Effector memory CD4-positive, alpha-beta T cell (primary cell): ENCODE results near the gene NOS3.

Experiments used
- DNase-seq, 3 donors: peaks; one replicate each; pipeline ENCODE4 v3.0.0-alpha.2; 2020
- H3K27ac ChIP-seq: 2 replicates; pipeline ENCODE4 v1.7.0; 2013; ENCODE audit warnings: mild to moderate bottlenecking, low read length, moderate library complexity; ENCODE audit not compliant: insufficient read depth, poor library complexity, severe bottlenecking
- H3K27me3 ChIP-seq: replicated peaks from 2 replicates; pipeline ENCODE4 v1.7.0; 2013; ENCODE audit warnings: mild to moderate bottlenecking, low read length; ENCODE audit not compliant: insufficient read depth, control insufficient read depth, poor library complexity, severe bottlenecking
- H3K36me3 ChIP-seq: 2 replicates; pipeline ENCODE4 v1.7.0; 2013; ENCODE audit warnings: mild to moderate bottlenecking, low read length, moderate library complexity; ENCODE audit not compliant: control insufficient read depth, insufficient read depth
- H3K4me1 ChIP-seq: 2 replicates; pipeline ENCODE4 v1.7.0; 2013; ENCODE audit warnings: low read length, mild to moderate bottlenecking; ENCODE audit not compliant: control insufficient read depth, insufficient read depth, poor library complexity, severe bottlenecking
- H3K4me3 ChIP-seq: 2 replicates; pipeline ENCODE4 v1.7.0; 2013; ENCODE audit warnings: low read length, low read depth, mild to moderate bottlenecking; ENCODE audit not compliant: insufficient read depth, poor library complexity, severe bottlenecking
- H3K9me3 ChIP-seq: 2 replicates; pipeline ENCODE4 v1.7.0; 2013; ENCODE audit warnings: mild to moderate bottlenecking, low read length, moderate library complexity; ENCODE audit not compliant: control insufficient read depth

Gene NOS3

DNA sequence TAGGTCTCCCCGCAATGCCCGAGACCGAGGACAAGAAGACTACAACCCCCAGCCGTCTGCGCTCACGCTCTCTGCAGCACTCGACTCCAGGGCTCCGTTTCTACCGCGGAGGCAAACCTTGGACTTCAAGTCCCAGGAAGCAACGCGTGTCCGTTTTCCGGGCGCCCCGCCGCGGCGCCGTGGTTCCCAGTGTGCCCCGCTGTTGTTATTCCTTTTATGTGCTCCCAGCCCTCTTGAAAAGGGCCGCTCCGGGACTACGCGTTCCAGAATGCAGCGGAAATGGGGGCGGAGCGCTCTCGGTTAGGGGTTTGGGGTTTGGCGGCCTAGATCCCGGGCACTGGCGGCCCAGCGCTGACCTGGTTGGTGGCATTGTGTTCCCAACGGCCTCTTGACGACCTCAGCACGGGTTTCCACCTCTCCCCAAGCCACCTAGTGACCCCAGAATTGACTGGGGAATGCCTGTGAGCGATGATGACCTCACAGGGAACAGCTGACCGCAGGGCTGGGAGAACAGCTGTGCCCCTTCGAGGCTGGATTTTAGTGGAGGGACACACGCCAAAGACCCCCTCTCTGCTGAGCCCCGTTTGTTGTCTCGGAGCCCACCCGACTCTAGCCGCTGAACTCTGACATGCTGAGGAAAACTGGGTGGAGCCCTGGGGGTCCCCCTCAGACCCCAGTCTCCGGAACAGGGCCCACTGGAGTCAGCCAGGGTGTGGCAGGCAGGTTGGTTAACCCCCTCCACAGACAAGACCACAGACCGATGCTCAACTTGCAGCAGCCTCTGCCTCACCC, 67.4 kb downstream of the NOS3 start:
- peaks cover 3% of the 10 kb centered on the region for H3K36me3 ChIP-seq
- no peaks in the 10 kb centered on the region for H3K9me3 ChIP-seq
- H3K27me3 ChIP-seq, result no peaks in the 10 kb centered on the region
- H3K4me3 ChIP-seq, result peak overlapping the region; percentile 66
- DNase-seq, result peak; percentile 92 to 97 (median 97)
- peaks cover 29% of the 10 kb centered on the region for H3K4me1 ChIP-seq
- H3K27ac ChIP-seq, result peak overlapping the region; percentile 77

DNA sequence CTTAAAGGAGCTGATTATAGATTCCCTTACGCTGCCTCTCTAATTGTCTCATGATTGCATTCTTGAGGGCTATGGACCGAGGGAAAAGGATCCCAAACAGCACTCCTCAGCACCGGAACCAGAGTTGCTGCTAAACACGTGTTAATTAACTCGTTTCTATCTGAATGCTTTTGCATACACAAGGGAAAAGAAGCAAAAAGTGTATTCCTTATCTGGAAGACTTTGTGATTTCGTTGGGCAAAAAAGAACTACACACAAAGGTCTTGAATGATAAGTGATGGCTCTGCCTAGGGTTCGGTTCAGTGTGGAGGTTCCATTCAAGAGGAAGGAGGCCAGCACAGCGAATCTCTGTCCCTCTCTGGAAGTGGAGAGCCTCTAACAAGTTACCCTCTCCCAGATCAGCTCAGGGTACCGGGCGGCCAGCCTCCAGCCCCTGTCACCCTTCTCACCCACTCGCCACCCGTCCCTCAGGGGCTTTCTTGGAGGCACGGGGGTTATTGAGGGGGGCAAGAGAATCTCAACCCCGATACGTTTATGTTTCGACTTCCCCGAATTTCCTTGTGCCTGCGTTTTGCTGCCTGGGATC, 68.1 kb downstream of the NOS3 start:
- Histone ChIP-seq H3K27ac (peak overlapping the region; percentile 77), H3K4me1 (peaks cover 29% of the 10 kb centered on the region)
- DNase-seq, result no peak

DNA sequence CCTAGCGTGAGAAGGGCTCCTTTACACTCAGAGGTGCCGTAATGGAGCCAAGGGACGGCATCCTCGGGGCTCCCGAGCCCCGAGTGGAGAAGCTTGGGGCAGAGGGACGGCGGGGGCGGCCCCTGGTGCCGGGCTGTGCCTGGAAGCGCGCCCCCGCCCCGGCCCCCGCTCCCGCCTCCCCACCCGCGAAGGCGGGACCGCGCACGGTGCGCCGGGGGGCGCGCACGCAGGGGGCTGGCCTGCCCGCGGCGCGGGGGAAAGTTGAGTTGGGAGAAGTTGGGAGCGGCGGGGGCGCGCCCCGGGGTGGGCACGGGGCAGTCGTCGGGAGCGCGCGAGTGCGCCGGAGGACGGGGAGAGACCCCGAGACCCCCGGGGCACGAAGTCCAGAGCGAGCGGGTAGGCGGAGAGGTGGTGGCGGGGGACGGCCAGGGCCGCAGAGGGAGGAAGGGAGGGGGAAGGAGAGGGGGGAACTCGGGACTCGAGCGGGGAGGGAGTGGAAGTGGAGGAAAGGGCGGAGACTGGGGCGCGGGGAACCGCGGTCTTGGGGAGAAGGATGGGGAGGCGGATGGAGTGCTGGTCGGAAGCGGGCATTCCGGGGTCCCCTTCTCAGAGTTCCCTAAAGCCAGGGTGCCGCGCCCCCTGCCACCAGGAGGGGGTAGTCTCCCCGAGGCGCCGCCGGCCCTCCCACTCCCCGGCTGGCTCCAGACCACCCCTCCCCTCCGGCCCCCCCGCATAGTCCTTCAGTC, 68.7 kb downstream of the NOS3 start, which contains the start of gene SLC4A2:
Gene SLC4A2 (plus strand): TSS at position 223 of the 746 bp plus-strand sequence. CDS start 2,399 bp downstream, outside the sequence.
- peaks cover 29% of the 10 kb centered on the region for H3K4me1 ChIP-seq
- peak within 1 kb of the TSS; percentile 66 for H3K4me3 ChIP-seq
- no peaks in the 10 kb centered on the region for H3K27me3 ChIP-seq
- peak; percentile 32 to 56 (median 53) for DNase-seq
- peaks cover 10% of the 10 kb centered on the region for H3K36me3 ChIP-seq
- no peaks in the 10 kb centered on the region for H3K9me3 ChIP-seq
- peak within 1 kb of the TSS; percentile 77 for H3K27ac ChIP-seq

More for the DNA sequence above, 68.1 kb downstream of the NOS3 start:
- peak overlapping the region; percentile 66 for H3K4me3 ChIP-seq
- H3K36me3 ChIP-seq, result peaks cover 5% of the 10 kb centered on the region
- no peaks in the 10 kb centered on the region for H3K9me3 ChIP-seq
- no peaks in the 10 kb centered on the region for H3K27me3 ChIP-seq

DNA sequence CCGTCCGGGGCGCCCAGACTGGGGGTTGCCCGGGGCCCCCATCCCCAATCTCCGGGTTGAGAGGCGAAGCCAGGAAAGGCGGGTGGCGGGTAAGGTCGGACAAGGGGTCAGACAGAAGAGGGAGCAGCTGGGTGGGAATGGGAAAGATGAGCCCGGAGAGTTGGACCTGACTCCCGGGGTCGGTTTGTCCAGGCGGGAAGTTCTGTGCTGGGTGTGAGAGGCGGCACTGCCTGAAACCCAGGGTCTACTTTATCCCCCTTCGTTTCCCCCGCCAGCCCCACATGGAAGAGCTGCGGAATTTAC, 69.2 kb downstream of the NOS3 start:
- Histone ChIP-seq H3K9me3 (no peaks in the 10 kb centered on the region), H3K4me1 (peaks cover 29% of the 10 kb centered on the region), H3K36me3 (peaks cover 16% of the 10 kb centered on the region), H3K27ac (peak overlapping the region; percentile 77), H3K4me3 (peak overlapping the region; percentile 66), H3K27me3 (no peaks in the 10 kb centered on the region)
- no peak for DNase-seq

DNA sequence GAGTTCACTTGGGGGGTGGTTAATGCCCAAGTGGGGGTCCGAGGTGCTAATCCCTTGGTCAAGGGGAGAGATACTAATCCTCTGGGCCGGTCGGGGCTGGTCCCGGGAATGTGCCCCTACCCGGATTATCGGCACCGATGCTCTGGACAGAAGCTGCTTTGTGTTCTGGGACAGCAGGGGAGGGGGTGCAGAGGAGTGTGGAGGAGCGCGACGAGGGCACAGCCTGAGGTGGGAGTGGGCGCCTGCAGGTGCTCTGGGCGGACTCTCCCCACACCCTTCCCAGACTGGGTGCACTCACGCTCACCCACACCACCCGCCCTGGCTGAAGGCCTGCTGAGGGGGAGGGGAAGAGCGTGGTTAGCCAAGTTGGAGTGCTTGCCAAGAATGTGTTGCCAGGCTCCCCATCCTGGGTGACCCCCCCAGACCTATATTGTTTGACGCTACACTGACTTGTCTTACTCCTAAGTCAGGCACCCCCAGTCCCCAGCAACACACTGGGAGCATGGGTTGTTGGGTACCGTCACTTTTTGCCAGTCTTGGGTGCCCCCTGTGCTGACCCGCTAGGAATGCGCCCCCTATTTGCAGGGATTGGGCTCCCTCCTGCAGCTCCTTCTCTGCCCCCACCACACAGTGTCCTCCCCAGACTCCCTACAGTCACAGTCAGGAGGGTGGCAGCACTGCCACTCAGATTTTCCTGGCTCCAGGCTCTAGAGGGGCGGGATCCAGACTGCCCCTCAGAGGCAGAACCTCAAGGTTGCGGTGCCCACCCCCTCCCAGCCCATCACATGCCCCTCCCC, 69.8 kb downstream of the NOS3 start:
- H3K4me1 ChIP-seq, result peaks cover 29% of the 10 kb centered on the region
- H3K27ac ChIP-seq, result peak overlapping the region; percentile 19
- H3K27me3 ChIP-seq, result no peaks in the 10 kb centered on the region
- H3K4me3 ChIP-seq, result peak overlapping the region; percentile 66
- no peaks in the 10 kb centered on the region for H3K9me3 ChIP-seq
- no peak for DNase-seq
- peaks cover 19% of the 10 kb centered on the region for H3K36me3 ChIP-seq

DNA sequence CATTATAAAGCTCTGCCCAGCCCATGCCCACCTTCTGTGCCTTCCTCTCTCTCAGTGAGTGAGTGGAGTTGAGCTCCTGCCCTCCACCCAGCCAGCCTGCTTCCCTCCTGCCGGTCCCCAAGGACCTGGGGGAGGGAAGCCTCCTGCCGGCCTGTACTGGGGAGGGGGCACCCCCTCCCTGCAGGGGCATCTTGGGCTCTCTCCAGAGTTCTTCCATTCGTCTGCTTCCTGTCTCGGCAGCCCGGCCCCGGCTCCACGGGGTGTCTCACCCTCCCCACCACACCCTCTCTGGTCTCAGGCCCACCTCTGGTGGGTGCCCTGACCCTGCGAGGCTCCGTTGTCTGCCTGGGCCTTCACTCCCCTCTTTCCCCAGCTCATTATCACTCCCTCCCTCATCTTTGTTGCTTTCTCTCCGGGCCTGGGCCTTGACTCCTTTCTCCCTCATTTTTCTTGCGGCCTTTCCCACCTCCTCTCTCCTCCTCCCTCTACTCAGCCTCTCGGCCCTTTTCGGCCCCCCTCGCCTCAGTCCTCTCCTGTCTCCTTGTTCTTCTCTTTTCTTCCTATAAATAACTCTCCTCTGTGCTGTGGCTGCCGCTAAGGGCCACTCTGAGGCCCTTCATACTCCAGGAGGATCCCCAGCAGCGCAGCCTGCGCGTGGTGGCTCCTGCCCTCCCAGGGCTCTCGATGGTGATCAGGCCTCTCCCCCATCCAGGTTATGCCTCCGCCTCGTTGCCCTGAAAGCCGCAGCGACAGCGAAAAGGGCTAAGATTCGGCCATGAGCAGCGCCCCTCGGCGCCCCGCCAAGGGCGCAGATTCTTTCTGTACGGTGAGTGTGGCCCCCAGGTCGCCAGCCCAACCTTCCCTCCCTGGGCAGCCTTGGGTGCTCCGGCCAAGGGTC, 70.6 kb downstream of the NOS3 start:
- H3K27ac ChIP-seq, result no peak overlapping the region

DNA sequence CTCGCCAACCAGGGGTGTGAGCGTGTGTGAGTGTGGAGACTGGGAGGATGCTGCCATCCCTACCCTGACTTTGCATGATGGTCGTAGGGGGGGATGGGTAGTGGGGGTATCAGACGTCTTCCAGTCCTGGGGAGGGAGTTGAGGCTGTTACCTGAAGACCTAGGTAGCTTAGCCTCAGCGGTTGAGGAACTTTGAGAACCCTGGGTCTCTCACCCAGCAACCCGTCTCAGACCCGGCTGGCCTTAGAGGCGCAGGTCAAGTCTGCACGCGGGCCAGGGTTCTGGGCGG, 71.2 kb downstream of the NOS3 start:
- Histone ChIP-seq H3K4me3 (no peak overlapping the region), H3K27me3 (no peaks in the 10 kb centered on the region), H3K4me1 (peaks cover 26% of the 10 kb centered on the region), H3K36me3 (peaks cover 23% of the 10 kb centered on the region), H3K9me3 (no peaks in the 10 kb centered on the region), H3K27ac (no peak overlapping the region)
- no peak for DNase-seq

More for the DNA sequence above, 70.6 kb downstream of the NOS3 start:
- Histone ChIP-seq H3K4me3 (no peak overlapping the region), H3K36me3 (peaks cover 22% of the 10 kb centered on the region), H3K27me3 (no peaks in the 10 kb centered on the region), H3K4me1 (peaks cover 29% of the 10 kb centered on the region), H3K9me3 (no peaks in the 10 kb centered on the region)
- no peak for DNase-seq

DNA sequence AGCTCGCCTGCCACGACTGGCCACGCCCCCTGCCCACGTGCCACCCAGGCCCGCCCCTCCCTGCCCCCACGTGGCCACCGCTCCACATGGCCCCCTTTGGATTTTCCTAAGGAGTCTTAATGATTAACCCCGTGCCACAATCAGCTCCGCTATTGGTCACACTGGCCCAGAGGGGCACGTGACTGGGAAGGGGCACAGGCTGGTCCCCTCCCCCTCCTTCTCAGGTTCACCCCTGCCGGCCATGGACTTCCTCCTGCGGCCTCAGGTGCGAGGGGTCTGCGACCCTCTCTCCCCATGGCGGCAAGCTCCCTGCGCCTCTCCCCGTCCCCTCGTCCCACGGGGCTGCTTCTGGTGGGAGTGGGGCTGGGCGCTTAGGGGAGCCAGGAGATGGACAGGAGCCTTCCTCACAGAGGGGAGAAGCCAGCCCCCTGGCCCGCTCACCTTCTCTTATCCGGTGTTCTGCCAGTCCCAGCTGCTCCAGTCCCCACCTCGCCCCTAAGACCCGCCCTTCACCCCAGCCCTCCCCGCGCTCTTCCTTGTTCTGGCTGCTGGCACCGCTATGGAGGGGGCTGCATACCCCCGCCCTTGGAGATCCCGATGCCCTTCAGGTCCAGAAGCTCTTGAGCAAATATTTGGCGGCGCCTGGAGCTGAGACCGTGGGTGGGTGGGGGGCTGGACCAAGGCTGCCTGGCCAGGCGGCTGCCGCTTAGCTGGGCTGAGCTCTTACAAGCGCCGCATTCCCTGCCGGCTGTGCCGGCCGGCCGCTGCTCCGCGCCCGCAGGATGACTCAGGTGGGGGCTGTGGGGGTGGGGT, 71.8 kb downstream of the NOS3 start:
- no peaks in the 10 kb centered on the region for H3K9me3 ChIP-seq

More for the DNA sequence above, 71.8 kb downstream of the NOS3 start:
- Histone ChIP-seq H3K4me3 (no peak overlapping the region), H3K27me3 (no peaks in the 10 kb centered on the region), H3K27ac (no peak overlapping the region), H3K36me3 (peaks cover 28% of the 10 kb centered on the region), H3K4me1 (peaks cover 22% of the 10 kb centered on the region)
- DNase-seq, result no peak
